GM19351 (cell line): ENCODE results near the gene WNT9B.

ENCODE experiments used
- ATAC-seq: cut with Tn5 transposase; IDR thresholded peaks from one replicate; pipeline ENCODE4 v1.9.1; 2021; ENCODE audit warnings: mild to moderate bottlenecking, moderate library complexity; ENCODE audit not compliant: unreplicated experiment

The WNT9B gene

GRCh38 chr17:46853896-46854444 lies 2.6 kb downstream of the WNT9B start:
- no peak for ATAC-seq

DNA sequence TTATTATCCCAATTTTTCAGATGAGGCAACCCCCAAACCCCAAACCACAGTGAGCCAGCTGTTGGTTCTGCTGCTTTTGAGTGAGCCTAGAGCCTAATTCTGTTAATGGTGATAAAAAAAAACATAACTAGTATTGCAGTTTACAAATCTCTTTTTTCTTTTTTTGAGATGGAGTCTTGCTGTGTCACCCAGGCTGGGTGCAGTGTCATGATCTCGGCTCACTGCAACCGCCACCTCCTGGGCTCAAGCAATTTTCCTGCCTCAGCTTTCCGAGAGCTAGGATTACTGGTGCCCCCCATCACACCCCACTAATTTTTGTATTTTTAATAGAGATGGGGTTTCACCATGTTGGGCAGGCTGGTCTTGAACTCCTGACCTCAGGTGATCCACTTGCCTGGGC lies 3.1 kb downstream of the WNT9B start:
- no peak for ATAC-seq

GRCh38 chr17:46854948-46855347 lies 3.6 kb downstream of the WNT9B start:
- ATAC-seq: no peak

- ATAC-seq: no peak
Observed at GRCh38 chr17:46857600-46857999, 6.2 kb downstream of the WNT9B start.

- no peak for ATAC-seq
Observed at GRCh38 chr17:46859996-46860395, 8.6 kb downstream of the WNT9B start.

DNA sequence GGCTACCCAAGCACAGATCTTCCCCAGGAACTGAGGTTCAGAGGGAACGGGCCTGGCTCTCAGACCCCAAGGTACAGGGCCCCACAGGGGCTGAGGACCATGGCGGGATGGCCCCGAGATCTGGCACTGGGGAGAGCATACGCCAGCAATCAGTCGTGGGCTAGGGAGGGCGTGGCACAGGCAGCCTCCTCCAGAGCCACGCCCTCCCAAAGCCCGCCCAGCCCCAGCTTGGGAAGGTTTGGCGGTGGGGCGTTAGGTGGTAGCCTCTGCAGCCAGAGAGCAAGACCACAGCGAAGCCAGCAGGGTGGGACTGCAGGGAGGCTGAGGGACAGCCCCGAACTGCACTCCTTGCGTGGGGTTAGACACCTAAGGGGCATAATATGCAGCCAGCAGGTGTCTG lies 11.6 kb downstream of the WNT9B start:
- ATAC-seq: no peak

GRCh38 chr17:46863383-46864121 lies 12.2 kb downstream of the WNT9B start:
- no peak for ATAC-seq

DNA sequence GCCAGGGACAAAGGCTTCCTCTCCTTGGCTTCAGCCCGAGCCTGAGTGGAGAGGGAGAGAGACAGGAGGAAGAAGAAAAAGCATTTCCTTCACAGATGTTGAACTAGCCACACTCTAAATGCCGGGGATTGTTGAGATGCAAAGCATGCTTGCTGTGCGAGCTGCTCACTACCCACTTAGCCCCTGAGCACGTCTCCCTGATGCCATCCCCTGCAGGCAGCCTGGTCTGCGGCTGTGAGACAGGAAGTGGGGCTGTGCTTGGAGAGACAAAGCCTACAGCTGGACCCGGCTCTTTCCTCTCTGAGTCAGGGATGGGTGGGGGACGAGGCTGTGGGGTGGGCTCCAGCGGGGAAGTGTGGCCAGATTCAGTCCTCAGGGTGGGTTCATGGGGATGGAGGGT lies 13.7 kb downstream of the WNT9B start:
- no peak for ATAC-seq

GRCh38 chr17:46866325-46866724 lies 14.9 kb downstream of the WNT9B start:
- ATAC-seq: no peak

DNA sequence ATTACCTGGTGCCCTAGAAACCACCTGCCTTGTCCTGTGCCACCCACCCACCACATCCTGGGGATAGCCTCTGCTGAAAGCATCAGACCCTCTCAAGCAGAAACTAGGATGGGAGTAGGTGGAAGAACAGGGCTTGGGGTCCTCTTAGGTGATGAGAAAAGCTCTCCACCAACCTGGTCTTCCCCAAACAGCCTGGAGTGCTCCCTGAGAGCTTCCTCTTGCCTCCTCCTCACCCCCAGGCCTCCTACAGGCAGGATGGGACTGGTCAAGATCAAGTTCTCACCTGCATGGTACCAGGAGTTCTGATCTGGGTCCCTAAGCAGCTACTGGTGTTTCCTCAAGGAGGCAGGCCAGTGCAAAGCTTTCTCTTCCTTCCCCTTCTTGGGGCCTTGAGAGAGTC lies 15.4 kb downstream of the WNT9B start:
- ATAC-seq: no peak

GRCh38 chr17:46868689-46869187 lies 17.4 kb downstream of the WNT9B start:
- no peak for ATAC-seq

- no peak for ATAC-seq
Observed at GRCh38 chr17:46869296-46869695, 17.9 kb downstream of the WNT9B start.

DNA sequence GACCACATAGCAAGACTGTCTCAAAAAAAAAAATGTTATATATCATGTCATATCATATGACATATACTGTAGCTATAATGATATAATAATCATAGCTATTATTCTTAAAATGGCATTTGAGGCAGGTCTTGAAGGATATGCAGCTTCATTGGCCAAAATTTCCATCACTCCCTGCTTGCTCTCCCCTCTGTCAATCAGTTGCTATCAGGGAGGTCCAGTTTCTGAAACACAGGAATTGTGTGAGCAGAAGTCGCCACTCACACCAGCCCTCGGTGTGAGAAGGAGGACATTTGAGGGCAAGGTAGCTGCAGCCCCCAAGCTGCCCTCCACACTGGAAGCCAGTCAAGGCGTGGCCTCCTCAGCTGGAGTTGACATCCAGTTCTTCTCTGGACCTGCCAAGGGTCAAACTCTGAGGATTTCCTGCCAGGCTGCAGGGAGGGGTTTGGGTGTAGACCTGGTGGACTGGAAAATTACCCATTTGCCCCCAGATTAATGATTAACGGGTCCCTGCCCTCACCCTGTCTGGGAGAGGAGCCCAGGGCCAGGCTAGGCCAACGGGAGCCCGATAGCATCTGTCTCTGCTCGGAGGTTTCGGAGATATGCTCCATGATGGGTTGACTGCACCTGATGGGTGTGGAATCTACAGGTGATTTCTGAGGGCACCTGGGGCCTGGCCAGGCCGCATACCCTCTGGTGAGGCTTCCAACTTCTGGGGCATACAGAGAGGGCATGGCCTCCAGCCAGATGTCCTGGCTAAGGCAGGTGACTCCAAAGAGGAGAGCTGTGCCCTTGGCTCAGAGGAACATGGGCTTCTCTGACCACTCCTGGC lies 18.8 kb downstream of the WNT9B start:
- ATAC-seq: no peak

- ATAC-seq: no peak
Observed at GRCh38 chr17:46872421-46872820, 21.0 kb downstream of the WNT9B start.

DNA sequence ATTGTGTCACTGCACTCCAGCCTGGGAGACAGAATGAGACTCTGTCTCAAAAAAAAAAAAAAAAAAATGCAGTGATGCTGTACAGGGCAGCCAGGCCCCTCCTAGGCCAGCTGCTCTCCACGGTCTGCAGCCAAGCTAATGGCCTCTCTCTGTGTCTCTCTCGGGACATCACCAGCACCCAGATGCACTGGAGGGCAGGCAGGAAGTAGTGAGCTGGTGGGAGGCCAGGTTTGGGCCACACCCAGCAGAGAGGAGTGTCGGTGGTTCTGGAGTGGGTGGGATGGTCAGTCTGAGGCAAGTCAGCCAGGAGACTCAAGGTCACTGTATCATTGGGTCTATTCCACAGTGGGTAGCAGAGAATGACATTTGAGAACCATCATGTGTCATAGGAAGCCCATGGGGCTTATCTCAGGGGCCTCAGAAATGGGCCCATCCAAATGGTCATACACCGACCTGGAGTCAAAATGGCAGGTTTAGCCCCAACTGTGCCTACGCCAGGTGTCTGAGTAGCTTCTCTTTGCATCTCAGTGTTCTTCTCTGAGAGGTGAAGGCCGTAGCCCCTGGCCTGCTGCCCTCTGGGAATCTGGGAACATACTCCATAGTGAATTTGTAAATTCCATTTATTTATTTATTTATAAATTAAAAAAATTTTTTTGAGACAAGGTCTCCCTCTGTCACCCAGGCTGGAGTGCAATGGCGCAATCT lies 22.7 kb downstream of the WNT9B start:
- no peak for ATAC-seq

DNA sequence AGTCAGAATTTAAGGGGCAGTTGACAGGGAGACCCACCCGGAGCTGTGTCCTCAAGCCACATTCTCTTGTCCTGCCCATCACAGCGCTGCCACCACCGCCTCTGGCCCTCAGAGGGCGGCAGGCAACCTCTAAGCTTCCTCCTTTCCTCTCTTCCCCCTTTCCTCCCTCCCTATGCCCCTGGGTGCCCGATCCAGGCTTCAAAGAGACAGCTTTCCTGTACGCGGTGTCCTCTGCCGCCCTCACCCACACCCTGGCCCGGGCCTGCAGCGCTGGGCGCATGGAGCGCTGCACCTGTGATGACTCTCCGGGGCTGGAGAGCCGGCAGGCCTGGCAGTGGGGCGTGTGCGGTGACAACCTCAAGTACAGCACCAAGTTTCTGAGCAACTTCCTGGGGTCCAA lies 23.5 kb downstream of the WNT9B start:
- ATAC-seq: no peak

DNA sequence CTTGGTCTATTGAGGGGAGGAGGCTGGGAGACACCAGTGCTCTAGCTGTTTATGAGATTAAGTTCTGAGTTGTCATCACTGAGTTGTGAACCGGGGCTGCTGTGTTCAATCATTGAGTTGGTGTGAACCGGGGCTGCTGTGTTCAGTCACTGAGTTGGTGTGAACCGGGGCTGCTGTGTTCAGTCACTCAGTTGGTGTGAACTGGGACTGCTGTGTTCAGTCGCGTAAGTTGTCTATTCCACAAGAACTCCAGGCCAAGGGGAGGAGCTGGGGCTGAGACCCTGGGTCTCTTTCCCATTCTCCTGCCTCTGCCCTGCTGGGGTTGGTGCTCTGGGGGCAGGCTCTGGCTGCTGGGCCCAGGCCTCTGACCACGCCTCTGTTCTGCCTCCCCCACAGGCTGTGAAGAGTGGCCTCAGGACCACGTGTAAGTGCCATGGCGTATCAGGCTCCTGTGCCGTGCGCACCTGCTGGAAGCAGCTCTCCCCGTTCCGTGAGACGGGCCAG lies 24.5 kb downstream of the WNT9B start:
- no peak for ATAC-seq

DNA sequence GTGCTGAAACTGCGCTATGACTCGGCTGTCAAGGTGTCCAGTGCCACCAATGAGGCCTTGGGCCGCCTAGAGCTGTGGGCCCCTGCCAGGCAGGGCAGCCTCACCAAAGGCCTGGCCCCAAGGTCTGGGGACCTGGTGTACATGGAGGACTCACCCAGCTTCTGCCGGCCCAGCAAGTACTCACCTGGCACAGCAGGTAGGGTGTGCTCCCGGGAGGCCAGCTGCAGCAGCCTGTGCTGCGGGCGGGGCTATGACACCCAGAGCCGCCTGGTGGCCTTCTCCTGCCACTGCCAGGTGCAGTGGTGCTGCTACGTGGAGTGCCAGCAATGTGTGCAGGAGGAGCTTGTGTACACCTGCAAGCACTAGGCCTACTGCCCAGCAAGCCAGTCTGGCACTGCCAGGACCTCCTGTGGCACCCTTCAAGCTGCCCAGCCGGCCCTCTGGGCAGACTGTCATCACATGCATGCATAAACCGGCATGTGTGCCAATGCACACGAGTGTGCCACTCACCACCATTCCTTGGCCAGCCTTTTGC lies 25.0 kb downstream of the WNT9B start:
- no peak for ATAC-seq

GRCh38 chr17:46876926-46877325 lies 25.5 kb downstream of the WNT9B start:
- no peak for ATAC-seq

GRCh38 chr17:46877466-46877865 lies 26.1 kb downstream of the WNT9B start:
- no peak for ATAC-seq

- no peak for ATAC-seq
Observed at GRCh38 chr17:46878055-46878454, 26.7 kb downstream of the WNT9B start.
